ENCODE results near the gene MALRD1.

- TF ChIP-seq CTCF (IDR thresholded peaks at IDR 0.05; ENCODE audit: poor library complexity), result no peak
- TF ChIP-seq EZH2phosphoT487 (IDR thresholded peaks at IDR 0.05; ENCODE audit: low read depth, severe bottlenecking, unreplicated experiment), result no peak
Observed at GRCh38 chr10:19668116-19668515, 619.5 kb downstream of the MALRD1 start.
